HepG2 (cell line): ENCODE data around the gene PSENEN. TPM values are rescaled to one million over a fixed set of nuclear protein-coding genes. Genes with fewer than 3 reads are reported as not detected.

Experiments
- AKNA ChIP-seq: sonication (generic); formaldehyde crosslinking; IDR thresholded peaks from 2 replicates; pipeline ENCODE4 v1.4.0; 2020; ENCODE audit warnings: missing genetic modification reagents, borderline replicate concordance
- DRAP1 ChIP-seq: IDR thresholded peaks from 2 replicates; pipeline ENCODE4 v1.6.1; 2016; ENCODE audit warnings: missing genetic modification reagents, missing compliant biosample characterization
- ELF4 ChIP-seq: sonication (generic); formaldehyde crosslinking; IDR thresholded peaks from 2 replicates; pipeline ENCODE4 v1.5.0; 2020; ENCODE audit warnings: missing genetic modification reagents, mild to moderate bottlenecking, moderate library complexity, borderline replicate concordance
- FOXO1 ChIP-seq: sonication (generic); formaldehyde crosslinking; IDR thresholded peaks from 2 replicates; pipeline ENCODE4 v1.4.0; 2020; ENCODE audit warnings: missing genetic modification reagents
- HOXA9 ChIP-seq: sonication (generic); formaldehyde crosslinking; IDR thresholded peaks from 2 replicates; pipeline ENCODE4 v1.8.1; 2022; ENCODE audit warnings: missing genetic modification reagents, mild to moderate bottlenecking, moderate library complexity, borderline replicate concordance
- MAX ChIP-seq: IDR thresholded peaks from 2 replicates; pipeline ENCODE4 v1.6.1; 2012; ENCODE audit warnings: inconsistent platforms
- MBNL3 ChIP-seq: fragments of 250-450 bp; sonication (Bioruptor Pico); conservative IDR thresholded peaks from 2 replicates; pipeline ENCODE4 v1.8.0; 2022; ENCODE audit warnings: mild to moderate bottlenecking, inconsistent platforms
- RBFOX2 ChIP-seq: fragments of 200-400 bp; formaldehyde crosslinking; IDR thresholded peaks from 2 replicates; pipeline ENCODE4 v1.6.1; 2017; ENCODE audit warnings: low read depth, mild to moderate bottlenecking, low read length
- SATB2 ChIP-seq: sonication (generic); formaldehyde crosslinking; IDR thresholded peaks from 2 replicates; pipeline ENCODE4 v1.5.0; 2020; ENCODE audit warnings: missing genetic modification reagents
- SUZ12 ChIP-seq: fragments of 150-350 bp; IDR thresholded peaks from 2 replicates; pipeline ENCODE4 v1.6.1; 2014; ENCODE audit warnings: low read depth, low read length
- U2AF1 ChIP-seq: fragments of 200-400 bp; formaldehyde crosslinking; optimal IDR thresholded peaks from 2 replicates; pipeline ENCODE3; 2017; ENCODE audit warnings: mild to moderate bottlenecking, low read depth, low read length
- ZFP1 ChIP-seq: IDR thresholded peaks from 2 replicates; pipeline ENCODE4 v1.6.1; 2016
- ZFP37 ChIP-seq: sonication (generic); formaldehyde crosslinking; IDR thresholded peaks from 2 replicates; pipeline ENCODE4 v1.4.0; 2020; ENCODE audit warnings: missing genetic modification reagents, borderline replicate concordance
- ZFP62 ChIP-seq: sonication (generic); formaldehyde crosslinking; IDR thresholded peaks from 2 replicates; pipeline ENCODE4 v1.4.0; 2020; ENCODE audit warnings: missing genetic modification reagents
- ZNF138 ChIP-seq: sonication (generic); formaldehyde crosslinking; IDR thresholded peaks from 2 replicates; pipeline ENCODE4 v1.5.0; 2020; ENCODE audit warnings: mild to moderate bottlenecking, low read depth, missing genetic modification reagents
- ZNF232 ChIP-seq: sonication (generic); formaldehyde crosslinking; IDR thresholded peaks from 2 replicates; pipeline ENCODE4 v1.4.0; 2020; ENCODE audit warnings: missing genetic modification reagents, borderline replicate concordance
- ZNF7 ChIP-seq: IDR thresholded peaks from 2 replicates; pipeline ENCODE4 v1.6.1; 2016; ENCODE audit warnings: missing biosample characterization, missing genetic modification reagents
- ZNF784 ChIP-seq: sonication (generic); formaldehyde crosslinking; IDR thresholded peaks from 2 replicates; pipeline ENCODE4 v1.5.1; 2020; ENCODE audit warnings: missing genetic modification reagents, mild to moderate bottlenecking, borderline replicate concordance
- ZNF839 ChIP-seq: sonication (generic); formaldehyde crosslinking; IDR thresholded peaks from 2 replicates; pipeline ENCODE4 v1.4.0; 2020; ENCODE audit warnings: missing genetic modification reagents, mild to moderate bottlenecking, borderline replicate concordance
- polyA plus RNA-seq, 8 experiments: library from polyadenylated mRNA; depleted of rRNA in 3 of 8; stranded (reverse) in 7 of 8; unstranded in 1 of 8; fragments of >200 nt; fragmentation: Illumina TruSeq in 4 of 8; extraction: Trizol in 4 of 8; gene quantifications; 2 replicates each; pipeline versions ENCODE4 v1.2.1 to v1.2.3, GENCODE V29; 2011 to 2016; ENCODE audit warnings: low read depth in 4 of 8, missing spikeins in 1 of 8, mixed read lengths in 1 of 8; ENCODE audit not compliant: insufficient read depth in 1 of 8
- total RNA-seq, 5 experiments: library from RNA; depleted of rRNA; stranded (reverse); fragments of >200 nt; fragmentation: Illumina TruSeq; extraction: Trizol; gene quantifications; 2 replicates each; pipeline ENCODE4 v1.2.3, GENCODE V29; 2016; ENCODE audit warnings: low read depth in 1 of 5

PSENEN gene
- total and polyA plus RNA-seq, 2 of the 13 experiments (the other 11 are each of a cell fraction or from before 2014, with no cell fraction given), result 16.9 to 34.2 TPM

DNA sequence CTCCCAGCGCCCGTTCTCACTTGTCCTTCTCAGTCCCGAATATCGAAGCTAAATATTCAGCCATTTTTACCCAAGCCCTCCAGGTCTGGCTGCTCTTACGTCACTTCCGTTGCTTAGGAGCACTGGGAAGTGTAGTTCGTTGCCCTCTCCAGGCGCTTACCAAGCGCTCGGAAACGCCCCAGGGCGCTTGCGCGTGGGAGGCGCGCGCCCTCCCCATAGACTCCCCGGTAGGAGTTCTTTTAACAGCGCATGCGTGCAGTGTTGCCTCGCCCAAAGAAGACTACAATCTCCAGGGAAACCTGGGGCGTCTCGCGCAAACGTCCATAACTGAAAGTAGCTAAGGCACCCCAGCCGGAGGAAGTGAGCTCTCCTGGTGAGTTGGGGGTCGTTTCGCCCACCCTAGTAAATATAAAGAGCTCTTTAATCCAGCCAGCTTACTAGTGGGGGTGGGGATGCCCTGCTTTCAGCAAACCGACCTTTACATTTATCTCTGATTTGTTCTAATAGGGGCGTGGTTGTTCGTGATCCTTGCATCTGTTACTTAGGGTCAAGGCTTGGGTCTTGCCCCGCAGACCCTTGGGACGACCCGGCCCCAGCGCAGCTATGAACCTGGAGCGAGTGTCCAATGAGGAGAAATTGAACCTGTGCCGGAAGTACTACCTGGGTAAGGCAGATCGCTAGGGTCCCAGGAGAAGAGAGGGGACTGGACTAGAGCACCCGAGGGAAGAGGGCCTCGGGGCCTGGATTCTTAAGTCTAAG is at the start of gene PSENEN, which contains the start of gene U2AF1L4 (continued):
- no peak for TF ChIP-seq ZNF784 (CRISPR knock-in tag)
- no peak for TF ChIP-seq ZFP37 (CRISPR knock-in tag)
- no peak for TF ChIP-seq U2AF1
- no peak for TF ChIP-seq SATB2 (CRISPR knock-in tag)
- TF ChIP-seq FOXO1 (CRISPR knock-in tag), result no peak
- TF ChIP-seq ZNF138, result no peak
- no peak for TF ChIP-seq ZNF7 (CRISPR knock-in tag)
- TF ChIP-seq ZNF232 (CRISPR knock-in tag), result no peak
- TF ChIP-seq AKNA (CRISPR knock-in tag), result no peak
- no peak for TF ChIP-seq ZFP62 (CRISPR knock-in tag)
- TF ChIP-seq SUZ12, result peak; percentile 58
- TF ChIP-seq RBFOX2, result no peak; the same call in 1 of the 2 replicates
- TF ChIP-seq HOXA9, result no peak
- no peak for TF ChIP-seq ELF4 (CRISPR knock-in tag)
- TF ChIP-seq ZNF839 (CRISPR knock-in tag), result no peak
- TF ChIP-seq MBNL3 (CRISPR knock-in tag), result no peak
- no peak for TF ChIP-seq MAX
- no peak for TF ChIP-seq DRAP1 (CRISPR knock-in tag)
- TF ChIP-seq ZFP1, result no peak
